Uterus (tissue), 2 donors: ENCODE results near the gene KCTD19.

Experiments used
- POLR2A ChIP-seq, 2 donors: fragments of 450-650 bp; IDR thresholded peaks; one replicate each; pipeline ENCODE4 v1.6.1; 2016; ENCODE audit warnings: antibody characterized with exemption in 2 of 2, mild to moderate bottlenecking in 1 of 2, moderate library complexity in 1 of 2
- TF ChIP-seq, protein P1 (sequence below), 4 experiments: fragments of 200-600 bp in 2 of 4; fragments of 450-650 bp in 2 of 4; sonication (generic) in 2 of 4; IDR thresholded peaks; one replicate each; pipeline ENCODE4 v1.5.1; 2016 to 2019; ENCODE audit warnings: antibody characterized with exemption in 4 of 4, mild to moderate bottlenecking in 2 of 4, moderate library complexity in 1 of 4

DNA sequence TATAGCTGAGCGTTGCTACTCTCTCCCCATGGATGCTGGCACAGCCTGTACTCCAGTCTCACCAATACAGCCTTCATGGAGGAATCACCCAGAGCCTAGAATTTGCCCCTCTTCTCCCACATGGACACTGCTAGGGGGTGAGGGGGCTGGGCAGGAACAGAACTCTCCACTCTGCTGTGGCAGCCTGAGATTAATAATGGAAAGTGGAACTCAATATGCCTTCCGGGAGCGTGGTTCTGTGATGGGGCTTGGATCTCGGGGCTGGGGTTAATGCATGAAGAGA lies 76.6 kb downstream of the KCTD19 start:
- TF ChIP-seq POLR2A (IDR thresholded peaks at IDR 0.05) = no peak
- TF ChIP-seq, protein P1, sequence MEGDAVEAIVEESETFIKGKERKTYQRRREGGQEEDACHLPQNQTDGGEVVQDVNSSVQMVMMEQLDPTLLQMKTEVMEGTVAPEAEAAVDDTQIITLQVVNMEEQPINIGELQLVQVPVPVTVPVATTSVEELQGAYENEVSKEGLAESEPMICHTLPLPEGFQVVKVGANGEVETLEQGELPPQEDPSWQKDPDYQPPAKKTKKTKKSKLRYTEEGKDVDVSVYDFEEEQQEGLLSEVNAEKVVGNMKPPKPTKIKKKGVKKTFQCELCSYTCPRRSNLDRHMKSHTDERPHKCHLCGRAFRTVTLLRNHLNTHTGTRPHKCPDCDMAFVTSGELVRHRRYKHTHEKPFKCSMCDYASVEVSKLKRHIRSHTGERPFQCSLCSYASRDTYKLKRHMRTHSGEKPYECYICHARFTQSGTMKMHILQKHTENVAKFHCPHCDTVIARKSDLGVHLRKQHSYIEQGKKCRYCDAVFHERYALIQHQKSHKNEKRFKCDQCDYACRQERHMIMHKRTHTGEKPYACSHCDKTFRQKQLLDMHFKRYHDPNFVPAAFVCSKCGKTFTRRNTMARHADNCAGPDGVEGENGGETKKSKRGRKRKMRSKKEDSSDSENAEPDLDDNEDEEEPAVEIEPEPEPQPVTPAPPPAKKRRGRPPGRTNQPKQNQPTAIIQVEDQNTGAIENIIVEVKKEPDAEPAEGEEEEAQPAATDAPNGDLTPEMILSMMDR (IDR thresholded peaks at IDR 0.05) = no peak
